Activated gamma-delta T cell treated with anti-CD3 and anti-CD28 coated beads, Interleukin-2, amount 50 U/mL, for 16 hours (primary cell): ENCODE measurements around the gene DAZ4.
"Not testable (repeated sequence)": the region's sequence is repeated elsewhere in the genome, so short reads cannot be mapped to it uniquely, and the experiment has no call there.

ENCODE experiments used
- DNase-seq: peaks from one replicate; pipeline ENCODE4 v3.0.0-alpha.2; 2020; ENCODE audit warnings: low read depth

Gene DAZ4, protein sequence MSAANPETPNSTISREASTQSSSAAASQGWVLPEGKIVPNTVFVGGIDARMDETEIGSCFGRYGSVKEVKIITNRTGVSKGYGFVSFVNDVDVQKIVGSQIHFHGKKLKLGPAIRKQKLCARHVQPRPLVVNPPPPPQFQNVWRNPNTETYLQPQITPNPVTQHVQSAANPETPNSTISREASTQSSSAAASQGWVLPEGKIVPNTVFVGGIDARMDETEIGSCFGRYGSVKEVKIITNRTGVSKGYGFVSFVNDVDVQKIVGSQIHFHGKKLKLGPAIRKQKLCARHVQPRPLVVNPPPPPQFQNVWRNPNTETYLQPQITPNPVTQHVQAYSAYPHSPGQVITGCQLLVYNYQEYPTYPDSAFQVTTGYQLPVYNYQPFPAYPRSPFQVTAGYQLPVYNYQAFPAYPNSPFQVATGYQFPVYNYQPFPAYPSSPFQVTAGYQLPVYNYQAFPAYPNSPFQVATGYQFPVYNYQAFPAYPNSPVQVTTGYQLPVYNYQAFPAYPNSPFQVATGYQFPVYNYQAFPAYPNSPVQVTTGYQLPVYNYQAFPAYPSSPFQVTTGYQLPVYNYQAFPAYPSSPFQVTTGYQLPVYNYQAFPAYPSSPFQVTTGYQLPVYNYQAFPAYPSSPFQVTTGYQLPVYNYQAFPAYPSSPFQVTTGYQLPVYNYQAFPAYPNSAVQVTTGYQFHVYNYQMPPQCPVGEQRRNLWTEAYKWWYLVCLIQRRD

GRCh38 chrY:24833619-24834018, at the start of gene DAZ4:
Gene DAZ4, plus strand, starts transcription at chrY:24833919. Its CDS starts 208 bp downstream, at chrY:24834127.
- DNase-seq: not testable (repeated sequence)

DNA sequence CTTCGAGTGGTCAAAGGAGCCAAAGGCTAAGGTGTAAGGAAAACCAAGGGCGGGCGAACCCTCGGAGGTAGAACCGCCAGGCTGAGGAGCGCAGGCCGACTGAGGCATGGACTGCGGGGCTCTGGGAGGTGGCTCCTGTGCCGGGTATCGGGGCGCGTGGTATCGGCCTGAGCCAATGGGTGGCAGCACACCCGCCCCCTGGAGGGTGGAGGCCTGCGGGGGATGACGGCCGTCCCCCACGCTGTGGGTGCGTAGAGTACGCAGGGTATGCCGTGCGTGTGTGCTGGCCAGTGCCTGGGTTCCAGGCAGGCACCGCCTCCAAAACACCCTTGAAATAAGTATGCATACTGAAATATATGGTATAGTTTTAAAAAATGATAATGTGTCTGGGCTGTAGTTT, 20.4 kb upstream of the DAZ4 start, which contains the start of gene DAZ3:
Gene DAZ3, minus strand, starts transcription at position 101 of the 400 bp plus-strand sequence. CDS start 208 bp downstream, outside the sequence.
- DNase-seq: not testable (repeated sequence)

DNA sequence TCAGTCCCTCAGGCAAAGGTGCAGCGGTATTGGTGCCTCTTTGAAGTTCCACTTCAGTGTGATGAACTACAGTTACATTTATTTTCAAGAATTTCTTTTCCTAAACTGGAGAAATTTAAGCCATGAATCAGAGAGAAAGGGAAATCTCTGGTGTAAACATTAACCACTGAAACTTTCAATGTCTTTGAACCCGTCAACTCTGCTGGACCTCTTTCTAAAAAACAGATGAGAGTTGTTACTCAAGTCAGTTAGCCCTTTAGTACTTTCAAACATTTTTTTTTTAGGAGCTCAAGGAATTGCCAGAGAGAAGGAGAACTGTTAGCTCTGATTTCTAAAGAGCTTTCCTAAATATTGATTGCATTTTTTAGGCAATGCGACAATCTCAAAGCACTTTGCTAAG, 11.9 kb upstream of the DAZ4 start:
- not testable (repeated sequence) for DNase-seq

GRCh38 chrY:24824184-24824879, 9.4 kb upstream of the DAZ4 start:
- DNase-seq: not testable (repeated sequence)

GRCh38 chrY:24825069-24825468, 8.7 kb upstream of the DAZ4 start:
- not testable (repeated sequence) for DNase-seq
